Smooth muscle cell (in vitro differentiated cells): ENCODE data around the gene OR51T1. TPM values are rescaled to one million over a fixed set of nuclear protein-coding genes. Genes with fewer than 3 reads are reported as not detected.

ENCODE experiments used
- DNase-seq: peaks from one replicate; lab custom pipeline; 2025; ENCODE audit not compliant: unreplicated experiment; lab: John Stamatoyannopoulos, UW
- H2AFZ ChIP-seq: fragments of 200-600 bp; sonication (generic); 2 replicates; pipeline ENCODE4 v1.6.0; 2016; ENCODE audit warnings: antibody characterized with exemption, low read depth, mild to moderate bottlenecking
- H3F3A ChIP-seq: fragments of 200-600 bp; sonication (generic); 2 replicates; pipeline ENCODE4 v1.6.0; 2017; ENCODE audit warnings: antibody characterized with exemption, low read depth
- H3K27ac ChIP-seq: fragments of 200-600 bp; sonication (generic); 2 replicates; pipeline ENCODE4 v1.5.1; 2016; ENCODE audit warnings: low read depth, mild to moderate bottlenecking
- H3K27me3 ChIP-seq: fragments of 200-600 bp; sonication (generic); 2 replicates; pipeline ENCODE4 v1.6.1; 2016; ENCODE audit warnings: low read depth, mild to moderate bottlenecking
- H3K36me3 ChIP-seq: fragments of 200-600 bp; sonication (generic); 2 replicates; pipeline ENCODE4 v1.5.1; 2016; ENCODE audit warnings: low read depth
- H3K4me1 ChIP-seq: fragments of 200-600 bp; sonication (generic); 2 replicates; pipeline ENCODE4 v1.5.1; 2016; ENCODE audit warnings: low read depth
- H3K4me2 ChIP-seq: fragments of 200-600 bp; sonication (generic); 2 replicates; pipeline ENCODE4 v1.6.0; 2016; ENCODE audit warnings: mild to moderate bottlenecking
- H3K4me3 ChIP-seq: fragments of 200-600 bp; sonication (generic); 2 replicates; pipeline ENCODE4 v1.5.1; 2016; ENCODE audit warnings: mild to moderate bottlenecking
- H3K79me2 ChIP-seq: fragments of 200-600 bp; sonication (generic); 2 replicates; pipeline ENCODE4 v1.6.0; 2016; ENCODE audit warnings: low read depth, mild to moderate bottlenecking
- H3K9ac ChIP-seq: fragments of 200-600 bp; sonication (generic); 2 replicates; pipeline ENCODE4 v1.6.0; 2016; ENCODE audit warnings: low read depth
- H3K9me3 ChIP-seq: fragments of 200-600 bp; sonication (generic); replicated peaks from 2 replicates; pipeline ENCODE4 v1.5.1; 2016; ENCODE audit warnings: low read depth
- H4K20me1 ChIP-seq: fragments of 200-600 bp; sonication (generic); 2 replicates; pipeline ENCODE4 v1.6.0; 2016; ENCODE audit warnings: low read depth
- CTCF ChIP-seq: fragments of 200-600 bp; sonication (generic); IDR thresholded peaks from 2 replicates; pipeline ENCODE4 v1.5.1; 2017; ENCODE audit warnings: borderline replicate concordance, mild to moderate bottlenecking, antibody characterized with exemption; ENCODE audit not compliant: insufficient read depth, poor library complexity, severe bottlenecking
- WGBS: methylation state at CpG from one replicate; pipeline ENCODE4 v1.1.7; 2016; ENCODE audit warnings: low lambda C conversion rate; 5-methylcytosine and 5-hydroxymethylcytosine counted together
- polyA plus RNA-seq: library from polyadenylated mRNA; unstranded; fragments of >200 nt; fragmentation: Nextera tagmentation; extraction: Ambion mirVana; gene quantifications from 2 replicates; pipeline ENCODE4 v1.2.1, GENCODE V29; 2016
- total RNA-seq: library from RNA; depleted of rRNA; stranded (reverse); fragments of >200 nt; gene quantifications from 2 replicates; pipeline ENCODE4 v1.2.3, GENCODE V29; 2014

Gene OR51T1
- total RNA-seq = not detected in 2 replicates
- polyA plus RNA-seq = not detected in 2 replicates

GRCh38 chr11:4881860-4882500 is at the start of gene OR51T1:
Gene OR51T1, plus strand, starts transcription at chr11:4881900. Its CDS starts 0 bp downstream, at chr11:4881900.
- Histone ChIP-seq H3K27me3 (no peaks in the 10 kb centered on the region), H2AFZ (no peak within 1 kb of the TSS), H3K36me3 (no peaks in the 10 kb centered on the region), H3K4me3 (no peak within 1 kb of the TSS), H3K4me1 (no peaks in the 10 kb centered on the region), H3K79me2 (no peaks in the 10 kb centered on the region), H4K20me1 (no peaks in the 10 kb centered on the region), H3K9ac (no peak within 1 kb of the TSS), H3K27ac (no peak within 1 kb of the TSS), H3F3A (no peaks in the 10 kb centered on the region), H3K9me3 (no peaks in the 10 kb centered on the region), H3K4me2 (no peak within 1 kb of the TSS)
- DNase-seq = no peak
- 92% methylated on average over 8 of the region's 8 CpGs for WGBS
- TF ChIP-seq CTCF = no peak

- 91% methylated on average over 2 of the region's 2 CpGs for WGBS
These were observed 41.7 kb upstream of the OR51T1 start for GRCh38 chr11:4839851-4840549.

GRCh38 chr11:4848908-4849532 is 32.7 kb upstream of the OR51T1 start, which contains the start of gene OR51S1:
Gene OR51S1, minus strand, starts transcription at chr11:4849208. Its CDS starts 0 bp downstream, at chr11:4849208.
- no peak for TF ChIP-seq CTCF
- peaks cover 10% of the 10 kb centered on the region for H3K27me3 ChIP-seq
- WGBS = 79% methylated on average over 9 of the region's 9 CpGs

More at GRCh38 chr11:4839851-4840549, 41.7 kb upstream of the OR51T1 start:
- Histone ChIP-seq H3K9me3 (no peaks in the 10 kb centered on the region), H4K20me1 (no peaks in the 10 kb centered on the region), H3K27me3 (no peaks in the 10 kb centered on the region), H3K9ac (no peak overlapping the region), H3K36me3 (no peaks in the 10 kb centered on the region), H3K27ac (no peak overlapping the region), H3F3A (no peaks in the 10 kb centered on the region), H3K79me2 (no peaks in the 10 kb centered on the region), H3K4me1 (no peaks in the 10 kb centered on the region), H2AFZ (no peak overlapping the region), H3K4me2 (no peak overlapping the region), H3K4me3 (no peak overlapping the region)
- no peak for TF ChIP-seq CTCF
- DNase-seq = no peak

More at GRCh38 chr11:4848908-4849532, 32.7 kb upstream of the OR51T1 start, which contains the start of gene OR51S1:
- H3K79me2 ChIP-seq = no peaks in the 10 kb centered on the region
- H2AFZ ChIP-seq = no peak within 1 kb of the TSS
- no peaks in the 10 kb centered on the region for H3K9me3 ChIP-seq
- H3K4me3 ChIP-seq = no peak within 1 kb of the TSS
- H3K27ac ChIP-seq = no peak within 1 kb of the TSS
- DNase-seq = no peak
- H3F3A ChIP-seq = no peaks in the 10 kb centered on the region
- H4K20me1 ChIP-seq = no peaks in the 10 kb centered on the region
- H3K4me1 ChIP-seq = no peaks in the 10 kb centered on the region
- no peak within 1 kb of the TSS for H3K4me2 ChIP-seq
- no peak within 1 kb of the TSS for H3K9ac ChIP-seq
- no peaks in the 10 kb centered on the region for H3K36me3 ChIP-seq
